Femur (tissue), 1 donor: Measurements from ENCODE around the gene PLA2G4E.

Experiments used
- DNase-seq: peaks from one replicate; pipeline ENCODE4 v3.0.0-alpha.2; 2017

Gene PLA2G4E

DNA sequence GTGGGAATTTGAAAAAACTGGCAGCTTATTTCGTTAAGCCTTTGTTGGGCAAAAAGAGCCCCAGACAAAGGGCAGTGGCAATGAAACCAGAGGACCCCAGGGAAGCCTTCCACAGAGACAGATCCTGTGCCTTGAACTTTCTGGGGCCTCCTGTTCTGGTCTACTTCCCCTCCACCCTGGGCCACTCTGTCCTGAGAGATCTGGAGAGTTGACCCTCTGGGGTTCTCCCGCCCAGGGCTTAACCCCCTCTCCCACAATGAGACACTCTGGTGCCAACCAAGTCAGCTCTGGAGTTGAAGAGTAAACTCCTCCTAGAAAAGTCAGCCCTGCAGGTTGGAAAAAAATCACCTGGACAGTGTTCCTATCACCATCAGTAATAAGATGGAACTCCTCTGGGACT is 69.3 kb downstream of the PLA2G4E start:
- no peak for DNase-seq

DNA sequence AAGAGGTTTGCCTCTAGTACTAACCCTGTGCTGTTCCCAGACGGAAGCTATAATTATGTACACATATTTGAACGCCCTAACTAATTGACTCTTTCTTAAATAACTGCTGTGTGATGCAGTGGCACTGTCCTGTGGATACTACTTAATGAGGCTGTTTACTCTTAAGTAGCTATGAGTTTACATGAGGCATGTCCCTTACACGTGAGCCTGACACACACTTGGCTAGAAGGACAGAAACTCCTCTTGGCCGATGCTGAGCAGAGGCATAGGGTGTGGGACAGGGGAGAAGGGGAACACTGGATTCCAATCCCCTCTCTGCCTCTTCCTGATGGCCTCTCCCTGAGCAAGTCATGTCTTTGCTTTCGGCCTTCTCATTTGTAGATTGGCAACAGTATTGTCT is 70.4 kb downstream of the PLA2G4E start:
- no peak for DNase-seq

DNA sequence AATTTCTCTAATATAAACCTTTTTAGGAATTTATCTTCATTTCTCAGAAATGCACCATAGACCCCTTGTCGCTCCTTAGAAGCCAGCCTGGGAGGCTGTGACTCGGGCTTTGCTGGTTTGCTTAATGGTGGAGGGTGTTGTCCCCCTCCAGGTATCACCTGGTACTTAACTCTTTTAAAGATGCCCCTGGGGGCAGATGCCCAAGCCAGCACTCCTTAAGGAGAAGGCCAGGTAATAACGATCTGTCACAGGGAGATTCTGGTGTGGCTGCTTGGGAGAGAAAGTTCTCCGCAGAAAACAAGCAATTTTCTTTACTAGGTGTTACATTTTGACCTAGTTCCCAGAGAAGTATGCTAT is 70.7 kb downstream of the PLA2G4E start:
- no peak for DNase-seq

DNA sequence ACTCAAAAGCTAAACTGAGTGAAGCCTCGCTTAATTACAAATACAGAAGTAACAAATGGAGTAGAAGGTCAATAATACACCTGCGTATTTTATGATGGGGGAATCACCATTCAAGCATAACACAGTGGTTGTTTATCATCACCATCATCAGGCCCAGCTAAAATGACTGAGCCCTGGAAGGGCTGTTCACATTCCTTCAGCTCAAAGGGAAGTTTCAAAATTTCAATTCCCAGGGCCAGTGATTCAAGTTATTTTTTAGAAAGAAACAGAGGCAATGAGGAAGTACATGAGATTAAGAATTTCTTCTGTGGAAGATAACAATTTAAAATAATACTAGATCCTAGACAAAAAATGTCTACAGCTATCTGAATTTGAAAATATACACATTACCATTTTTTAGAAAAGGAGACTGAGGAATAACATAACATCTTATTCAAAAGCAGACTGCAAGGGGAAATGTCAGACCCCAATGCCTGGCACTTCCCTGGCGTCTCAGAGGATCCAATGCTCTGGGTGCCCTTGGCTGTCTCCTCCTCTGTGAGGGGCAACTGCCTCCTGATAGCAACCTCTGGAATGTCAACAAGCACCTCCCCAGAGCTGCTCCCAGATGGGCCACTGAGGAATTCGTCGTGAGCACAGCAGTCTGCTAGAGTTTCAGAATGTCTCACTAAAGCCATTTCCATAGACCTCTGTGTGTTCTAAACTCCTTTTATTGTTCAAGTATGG is 71.3 kb downstream of the PLA2G4E start:
- DNase-seq = no peak

DNA sequence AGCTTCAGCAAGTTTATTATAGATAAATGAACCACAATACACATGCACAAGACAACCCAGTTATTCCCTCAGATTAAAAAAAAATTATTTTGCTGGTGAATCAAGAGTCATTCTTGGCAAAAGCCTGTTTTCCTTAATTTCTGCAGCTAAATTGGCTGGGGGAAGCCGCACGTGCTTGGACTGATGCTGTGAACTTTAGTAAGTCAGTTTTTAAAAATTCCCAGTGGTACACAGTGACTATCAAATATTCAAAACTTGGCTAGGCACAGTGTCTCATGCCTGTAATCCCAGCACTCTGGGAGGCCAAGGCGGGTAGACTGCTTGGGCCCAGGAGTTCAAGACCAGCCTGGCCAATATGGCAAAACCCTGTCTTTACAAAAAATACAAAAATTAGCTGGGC is 72.4 kb downstream of the PLA2G4E start:
- DNase-seq = no peak

DNA sequence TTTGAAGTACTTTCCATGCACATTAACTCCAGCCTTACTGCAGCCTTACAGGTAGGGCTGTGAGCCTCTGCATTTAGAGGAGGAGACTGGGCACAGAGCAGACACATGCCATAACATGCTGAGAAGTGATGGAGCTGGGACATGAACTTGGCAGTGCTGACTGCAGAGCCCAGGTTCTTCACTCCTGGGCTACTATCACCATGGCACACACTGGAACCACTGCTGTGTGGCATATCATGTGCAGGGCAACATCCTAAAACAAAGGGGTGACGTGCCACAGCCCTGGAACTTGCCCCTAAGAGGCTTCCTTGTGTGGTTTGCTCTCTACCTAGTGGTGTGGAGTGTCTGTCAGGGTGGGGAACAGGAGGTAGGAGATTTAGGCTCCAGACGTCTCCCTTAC is 73.9 kb downstream of the PLA2G4E start:
- no peak for DNase-seq

DNA sequence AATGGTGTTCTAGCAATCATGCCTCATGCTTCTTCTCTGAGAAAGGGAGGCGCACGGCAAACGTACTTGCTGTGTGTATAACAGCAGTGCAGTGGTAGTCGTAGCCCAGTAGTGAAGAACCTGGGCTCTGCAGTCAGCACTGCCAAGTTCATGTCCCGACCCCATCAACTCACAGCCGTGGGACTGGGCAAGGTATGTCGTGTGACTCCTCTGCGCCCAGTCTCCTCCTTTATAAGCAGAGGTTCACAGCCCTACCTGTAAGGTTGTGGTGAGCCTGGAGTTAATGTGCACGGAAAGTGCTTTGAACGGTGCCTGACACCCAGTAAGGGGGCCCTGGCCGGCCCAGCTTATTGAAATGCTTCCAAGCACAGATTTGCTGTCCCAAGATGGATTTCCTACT is 75.1 kb downstream of the PLA2G4E start:
- no peak for DNase-seq

DNA sequence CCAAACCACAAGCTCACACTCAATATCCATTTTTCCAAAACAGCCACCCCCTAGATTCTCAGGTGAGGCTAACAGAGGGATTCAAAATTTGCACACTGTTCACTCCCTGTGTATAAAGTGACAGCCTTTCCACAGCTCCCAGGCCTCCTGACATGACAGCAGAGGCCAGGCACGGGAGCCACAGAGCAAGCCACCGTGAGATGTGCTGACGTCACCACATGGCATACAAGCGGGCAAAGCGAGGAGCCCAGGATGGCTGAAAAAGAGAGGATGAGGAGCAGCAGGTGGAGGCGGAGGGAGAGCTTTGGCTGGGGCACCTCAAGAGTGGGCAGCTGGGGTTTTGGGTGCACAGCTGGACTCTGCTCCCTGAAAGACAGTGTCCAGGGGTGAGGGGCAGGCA is 75.6 kb downstream of the PLA2G4E start:
- DNase-seq = no peak

DNA sequence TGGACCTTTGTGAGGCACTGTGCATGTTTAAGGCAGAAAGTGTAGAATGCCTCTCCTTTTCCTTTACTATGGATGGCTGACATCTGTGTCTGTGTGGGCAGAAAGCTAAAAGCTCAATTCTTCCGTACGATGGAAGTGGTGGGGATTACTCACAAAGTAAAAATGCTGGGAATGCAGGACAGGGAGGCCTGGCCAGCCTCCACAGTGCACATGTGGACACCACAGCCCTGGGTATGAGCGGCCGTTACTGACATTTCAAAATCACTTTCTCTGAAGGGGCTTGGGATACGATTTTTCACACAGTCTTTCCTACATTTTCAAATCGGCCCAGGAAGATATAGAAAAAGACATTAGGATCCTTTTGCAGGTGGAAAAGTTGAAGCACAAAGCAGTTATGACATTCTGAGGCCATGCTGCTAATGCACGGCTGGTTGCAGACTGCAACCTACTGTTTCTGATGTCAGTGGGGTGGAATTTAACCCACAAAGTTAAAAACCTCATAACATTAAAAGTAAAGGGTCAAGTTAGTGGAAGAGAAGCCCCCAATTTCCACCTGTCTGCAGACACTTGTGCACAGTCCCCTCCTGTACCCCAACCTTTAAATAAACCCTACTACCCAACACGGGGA is 76.4 kb downstream of the PLA2G4E start:
- DNase-seq = peak; percentile 75

DNA sequence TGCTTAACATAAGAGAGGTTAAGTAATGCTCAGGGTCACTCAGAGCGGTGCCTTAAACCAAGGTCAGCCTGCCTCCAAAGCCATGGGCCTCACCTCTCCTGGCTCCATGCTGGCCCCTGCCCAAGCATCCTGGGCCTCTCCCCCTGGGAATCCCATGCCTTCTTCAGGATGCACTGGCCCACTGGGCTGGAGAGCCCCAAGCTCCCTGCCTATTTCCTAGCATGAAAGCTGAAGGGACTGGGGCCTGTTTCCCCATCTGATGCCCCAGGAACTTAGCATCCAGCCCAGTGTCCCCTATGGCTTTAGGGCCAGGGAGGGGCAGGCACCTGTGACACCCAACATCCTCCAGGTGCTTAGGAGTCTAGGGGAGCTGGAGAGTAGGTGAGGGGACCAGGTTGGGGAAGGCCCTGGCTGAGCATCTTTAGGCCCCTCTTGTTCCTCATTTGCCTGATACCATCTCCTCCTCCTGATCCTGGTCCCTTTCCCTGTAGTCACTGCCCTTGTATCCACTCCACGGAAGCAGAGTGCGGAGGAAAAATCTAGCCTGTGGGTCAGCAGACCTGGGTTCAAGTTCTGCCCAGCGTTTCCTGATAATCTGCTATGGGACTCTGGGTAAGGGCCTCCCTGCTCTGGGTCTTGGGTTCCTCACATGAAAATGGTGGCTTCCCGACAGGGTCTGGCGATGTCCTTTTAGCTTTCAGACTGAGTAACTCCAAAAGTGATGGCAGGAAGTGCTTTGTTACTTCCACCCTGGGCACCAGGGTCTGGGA is 77.1 kb downstream of the PLA2G4E start:
- no peak for DNase-seq

DNA sequence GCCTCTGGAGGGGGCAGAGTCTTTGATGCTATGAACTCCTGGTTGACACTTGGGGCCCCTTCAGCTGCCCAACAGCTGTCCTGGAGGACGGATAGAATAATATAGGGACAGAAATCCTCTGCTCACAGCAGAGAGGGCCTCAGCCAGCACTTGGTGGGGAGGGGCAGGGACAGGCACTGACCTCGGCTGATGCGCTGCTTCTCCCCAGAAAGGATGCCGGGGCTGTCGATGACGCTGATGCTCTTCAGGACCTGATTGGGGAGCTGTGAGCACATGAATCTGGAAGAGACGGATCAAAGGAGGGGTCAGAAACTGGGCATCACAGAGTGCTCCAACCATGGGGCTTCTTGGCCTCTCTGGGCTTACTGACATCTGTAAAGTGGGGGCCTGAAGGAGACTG is 78.0 kb downstream of the PLA2G4E start:
- no peak for DNase-seq

DNA sequence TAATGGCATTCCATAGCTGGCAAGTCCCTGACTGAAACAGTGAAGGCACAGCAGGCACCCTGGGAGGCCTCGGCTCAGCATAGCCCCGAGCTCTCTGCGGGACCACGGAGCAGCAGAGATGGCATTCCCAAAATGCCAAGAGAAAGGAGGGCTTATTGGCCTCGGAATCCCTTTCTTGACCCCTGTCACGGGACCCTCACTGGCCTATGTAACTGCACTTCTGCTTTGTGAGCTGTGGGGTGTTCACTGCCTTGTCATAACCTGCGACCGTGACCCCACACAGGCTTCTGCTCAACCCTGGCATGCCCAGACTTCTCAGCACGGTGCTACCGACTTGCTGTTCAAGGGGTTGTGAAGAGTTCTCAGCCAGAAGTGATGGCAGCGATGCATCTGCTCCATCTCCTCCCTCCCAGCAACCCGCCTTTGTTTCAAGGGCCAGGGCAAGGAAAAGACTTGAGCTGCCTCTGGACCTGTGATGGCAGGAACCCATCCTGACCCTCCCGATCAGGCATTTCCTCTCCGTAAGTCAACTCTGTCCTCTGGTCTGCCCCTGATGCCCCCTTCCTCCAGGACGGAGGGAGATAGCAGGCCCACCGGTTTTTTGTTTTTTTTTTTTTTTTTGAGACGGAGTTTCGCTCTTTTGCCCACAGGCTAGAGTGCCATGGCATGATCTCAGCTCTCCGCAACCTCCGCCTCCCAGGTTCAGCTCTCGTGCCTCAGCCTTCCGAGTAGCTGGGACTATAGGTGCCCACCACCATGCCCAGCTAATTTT is 79.0 kb downstream of the PLA2G4E start:
- DNase-seq = no peak

DNA sequence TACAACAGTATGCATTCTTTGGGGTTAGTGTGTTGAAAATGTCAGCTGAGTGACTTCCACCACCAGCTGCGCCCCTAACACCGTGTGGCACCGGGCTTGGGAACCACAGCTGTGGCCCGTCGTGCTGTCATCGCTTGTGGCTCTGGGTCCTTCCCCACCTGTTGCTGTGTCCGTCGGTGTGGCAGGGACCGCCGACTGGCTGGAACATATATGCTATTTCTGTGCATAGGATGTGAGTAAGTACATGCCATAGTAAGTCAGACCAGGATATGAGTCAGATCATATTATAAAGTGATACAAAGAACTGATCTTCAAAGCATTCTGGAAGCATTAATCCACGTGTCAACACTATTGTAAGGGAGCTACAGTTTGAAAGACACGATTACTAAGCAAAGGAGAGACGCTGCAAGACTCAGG is 80.4 kb downstream of the PLA2G4E start:
- no peak for DNase-seq

DNA sequence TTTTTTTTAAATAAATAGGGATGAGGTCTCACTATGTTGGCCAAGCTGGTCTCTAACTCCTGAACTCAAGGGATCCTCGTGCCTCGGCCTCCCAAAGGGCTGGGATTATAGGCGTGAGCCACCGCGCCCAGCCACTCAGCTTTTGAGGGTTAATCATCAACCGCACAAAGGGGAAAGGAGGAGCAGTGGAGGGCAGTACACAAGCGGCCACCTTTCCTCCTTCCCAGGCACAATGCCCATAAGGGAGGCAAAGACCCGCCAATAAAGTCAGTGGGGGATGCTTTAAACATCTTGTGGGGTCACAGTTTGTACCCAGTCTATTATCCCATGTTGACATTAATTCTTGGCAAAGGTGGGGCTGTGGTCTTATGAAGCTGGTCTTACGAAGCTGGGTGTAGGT is 80.9 kb downstream of the PLA2G4E start:
- DNase-seq = no peak

DNA sequence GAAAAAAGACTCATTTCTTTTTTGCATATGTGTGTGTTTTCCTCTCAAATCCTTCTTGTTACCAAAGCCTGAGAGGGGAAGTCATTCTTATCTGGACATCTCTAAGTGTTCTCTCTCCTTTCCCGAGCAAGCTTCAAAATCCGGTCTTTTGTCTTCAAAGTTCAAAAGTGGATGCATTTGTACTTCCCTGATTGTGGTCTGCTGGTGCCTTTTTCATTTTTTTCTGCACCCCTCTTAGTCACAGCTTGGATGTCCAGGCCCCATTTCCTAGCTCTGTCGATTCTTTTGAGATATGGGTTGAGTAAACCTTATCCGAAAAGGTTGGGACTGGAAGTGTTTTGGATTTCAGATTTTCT is 83.3 kb downstream of the PLA2G4E start:
- DNase-seq = no peak

DNA sequence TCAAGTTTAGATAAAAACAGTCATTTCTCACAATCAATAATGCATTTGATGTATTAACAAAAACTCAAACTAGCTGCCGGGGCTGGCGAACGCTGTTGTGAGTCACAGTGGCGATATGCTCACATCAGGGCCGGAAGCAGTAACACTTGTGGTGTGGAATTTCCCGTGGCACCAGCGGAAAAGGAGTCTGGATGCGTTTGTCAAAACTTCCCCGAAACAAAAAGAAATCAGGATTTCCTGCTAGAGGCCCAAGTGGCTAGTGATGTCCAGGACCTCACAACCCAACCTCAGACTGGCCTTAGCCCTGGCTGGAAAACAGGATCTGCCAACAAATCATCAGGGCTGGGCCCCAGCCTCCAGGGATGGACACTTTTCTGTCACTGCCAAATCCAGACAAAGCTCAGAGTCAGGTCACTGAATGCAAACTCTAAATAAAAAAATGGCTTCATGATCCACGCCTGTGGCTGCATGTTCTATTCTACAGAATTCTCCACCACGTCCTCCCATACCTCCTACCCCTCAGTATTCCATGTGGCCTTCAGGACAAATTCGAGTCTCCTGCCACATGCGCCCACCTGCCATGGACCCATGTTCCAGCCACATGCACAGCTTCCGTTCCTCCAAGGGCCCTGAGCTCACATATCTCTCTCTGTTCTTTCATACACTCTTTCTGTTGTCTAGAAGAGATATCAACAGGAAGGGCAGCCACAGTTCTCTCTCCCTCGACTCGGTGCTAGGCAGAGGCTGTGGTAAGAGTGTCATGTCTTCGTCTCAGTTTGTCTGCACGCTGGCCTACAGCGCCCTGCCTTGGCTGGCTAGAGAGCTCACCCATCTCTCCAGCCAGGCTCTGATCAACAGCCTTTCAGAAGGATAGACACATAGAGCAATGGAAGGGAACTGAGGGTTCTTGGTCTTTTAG is 83.9 kb downstream of the PLA2G4E start:
- DNase-seq = no peak

DNA sequence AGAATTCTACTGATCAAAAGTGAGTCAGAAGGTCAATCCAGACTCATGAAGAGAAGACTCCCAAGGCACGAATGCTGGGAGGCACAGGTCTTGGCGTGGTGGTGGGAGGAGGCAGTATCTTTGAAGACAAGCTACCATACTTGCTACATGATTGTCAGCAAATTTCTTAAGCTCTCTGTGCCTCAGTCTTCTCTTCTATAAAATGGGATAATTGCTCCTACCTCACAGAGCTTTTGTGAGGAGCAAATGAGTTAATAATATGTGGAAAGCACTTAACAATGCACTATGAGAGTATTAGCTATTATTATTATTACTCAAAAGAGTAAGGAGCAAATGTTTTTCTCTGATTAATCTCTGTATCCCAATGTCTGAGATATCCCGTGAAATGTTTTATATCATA is 84.7 kb downstream of the PLA2G4E start:
- DNase-seq = no peak

DNA sequence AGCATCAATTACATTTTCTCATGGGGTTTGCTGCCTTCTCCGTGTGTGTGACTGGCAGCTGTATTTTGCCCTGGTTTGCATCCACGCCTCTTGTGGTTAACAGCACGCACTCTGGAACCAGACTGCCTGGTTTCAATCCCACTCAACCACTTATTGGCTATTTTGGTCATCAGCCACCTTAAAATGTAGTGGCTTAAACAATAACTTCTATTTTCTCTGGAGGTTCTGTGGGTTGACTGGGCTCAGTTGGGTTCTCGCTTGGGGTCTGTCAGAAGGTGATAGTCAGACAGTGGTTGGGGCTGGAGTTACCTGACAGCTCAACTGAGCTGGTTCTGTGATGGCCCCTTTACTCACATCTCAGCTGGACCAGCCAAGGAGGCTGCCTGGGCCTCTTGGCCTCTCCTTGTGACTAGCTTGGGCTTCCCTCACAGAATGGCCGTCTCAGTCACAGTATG is 85.2 kb downstream of the PLA2G4E start:
- DNase-seq = no peak

DNA sequence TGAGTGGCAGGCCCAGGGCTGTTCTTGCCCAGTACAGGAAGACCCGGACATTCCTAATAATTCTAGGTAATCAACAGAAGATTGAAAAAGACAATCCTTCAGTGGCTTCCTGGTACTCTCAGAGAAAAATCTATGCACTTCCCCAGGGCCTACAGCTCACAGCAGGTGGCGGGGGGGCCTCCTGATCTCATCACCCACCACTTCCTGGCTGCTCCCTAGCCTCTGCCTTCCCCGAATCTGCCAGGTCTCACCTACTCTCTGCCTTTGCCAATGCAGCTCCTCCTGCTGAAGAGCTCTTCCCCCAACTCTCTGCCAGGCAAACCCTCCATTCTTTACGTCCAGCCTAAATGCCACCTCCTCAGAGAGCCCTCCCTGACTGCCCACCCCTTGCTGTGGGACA is 86.0 kb downstream of the PLA2G4E start:
- DNase-seq = no peak

DNA sequence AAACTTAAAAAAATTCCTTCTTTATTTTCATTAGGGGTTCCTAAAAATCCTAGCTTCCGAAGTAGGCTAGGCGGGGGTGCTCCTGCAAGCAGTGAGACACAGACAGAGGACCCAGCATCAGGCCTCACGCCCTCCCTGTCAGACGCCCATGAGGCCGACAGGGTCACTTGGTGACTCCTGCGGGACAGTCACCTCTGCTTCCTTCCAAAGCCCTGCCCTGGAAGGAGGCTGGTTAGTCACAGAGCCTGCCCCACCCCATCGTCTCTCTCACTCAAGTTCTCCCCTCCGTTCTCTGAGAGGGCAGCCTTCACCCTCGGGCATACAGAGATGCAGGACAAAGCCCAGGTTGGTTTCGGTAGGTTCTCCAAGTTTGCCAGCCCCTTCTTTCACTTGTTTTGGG is 87.1 kb downstream of the PLA2G4E start:
- no peak for DNase-seq

DNA sequence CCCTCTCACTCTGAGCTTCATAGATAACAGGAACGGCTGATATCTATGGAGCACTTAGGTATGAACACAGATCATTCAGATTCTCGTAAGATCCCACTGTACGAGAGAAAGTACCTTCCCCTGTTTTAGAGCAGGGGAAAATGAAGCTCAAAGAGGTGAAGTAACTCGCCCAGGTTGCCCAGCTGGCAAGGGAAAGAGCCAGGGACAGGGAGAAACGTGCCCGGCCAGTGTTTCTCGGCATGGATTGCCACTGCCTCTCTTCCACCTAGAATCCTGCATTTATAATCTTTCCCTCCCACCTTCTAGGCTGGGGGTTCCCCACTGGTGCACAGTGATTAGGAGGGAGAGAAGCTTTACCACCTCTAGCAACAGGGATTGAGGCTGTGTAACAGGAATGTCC is 87.5 kb downstream of the PLA2G4E start:
- no peak for DNase-seq
